GM12878 (cell line): ENCODE measurements around the gene MLLT3. TPM values are rescaled to one million over a fixed set of nuclear protein-coding genes. Genes with fewer than 3 reads are reported as not detected.

Source experiments
- ATAC-seq: fragments of 200-7000 bp; cut with Tn5 transposase; 3 replicates; pipeline ENCODE4 v1.9.1; 2020; ENCODE audit warnings: mild to moderate bottlenecking, moderate library complexity
- BruUV-seq: library from RNA; stranded (reverse); fragments of 400-500 nt; replicated peaks from 2 replicates; lab custom pipeline; 2021; lab: Mats Ljungman, UMichigan
- CTCF ChIA-PET: fragments of 300-600 bp; sonication (Branson Sonifier 250); formaldehyde crosslinking; extraction: SDS; loops from one replicate; lab custom pipeline; 2021; ENCODE audit warnings: inconsistent platforms; lab: Yijun Ruan, JAX
- POLR2A ChIA-PET: fragments of 350-600 bp; formaldehyde crosslinking; extraction: SDS; loops from one replicate; lab custom pipeline; 2021; ENCODE audit warnings: inconsistent platforms; lab: Charles Lee
- RAD21 ChIA-PET: fragments of 300-600 bp; sonication (Branson Sonifier 250); formaldehyde crosslinking; loops from one replicate; lab custom pipeline; 2023; ENCODE audit warnings: antibody characterized with exemption; ENCODE audit not compliant: unreplicated experiment; lab: Charles Lee
- SMC1A ChIA-PET: fragments of 300-600 bp; sonication (Branson Sonifier 250); formaldehyde crosslinking; loops from one replicate; lab custom pipeline; 2023; ENCODE audit not compliant: unreplicated experiment, uncharacterized antibody; lab: Charles Lee
- DNase-seq: peaks from one replicate; pipeline ENCODE4 v3.0.0-alpha.2; 2011; ENCODE audit warnings: low read depth, low spot score
- FAIRE-seq: peaks from 3 replicates; lab custom pipeline; 2011; peaks lifted over from hg19 to GRCh38; lab: Jason Lieb, UNC
- H2AFZ ChIP-seq: 2 replicates; pipeline ENCODE4 v1.6.0; 2011; ENCODE audit warnings: low read depth, low read length, control low read depth; ENCODE audit not compliant: control insufficient read depth
- H3K27ac ChIP-seq: 2 replicates; pipeline ENCODE4 v1.5.1; 2011; ENCODE audit warnings: control low read depth; ENCODE audit not compliant: control insufficient read depth, insufficient read depth
- H3K27me3 ChIP-seq, 2 experiments: replicated peaks in 1 of 2; 2 replicates each; pipeline versions ENCODE4 v1.6.0 to v1.6.1; 2011; ENCODE audit warnings: low read length in 1 of 2; ENCODE audit not compliant: control insufficient read depth in 2 of 2, insufficient read depth in 2 of 2
- H3K36me3 ChIP-seq, 2 experiments: 2 replicates each; pipeline ENCODE4 v1.5.1; 2011; ENCODE audit warnings: low read length in 1 of 2; ENCODE audit not compliant: control insufficient read depth in 2 of 2, insufficient read depth in 2 of 2
- H3K4me1 ChIP-seq: 2 replicates; pipeline ENCODE4 v1.6.1; 2011; ENCODE audit warnings: mild to moderate bottlenecking, low read length, moderate library complexity, mixed read lengths; ENCODE audit not compliant: control insufficient read depth, insufficient read depth
- H3K4me2 ChIP-seq: 2 replicates; pipeline ENCODE4 v1.6.0; 2011; ENCODE audit warnings: control low read depth; ENCODE audit not compliant: control insufficient read depth, insufficient read depth
- H3K4me3 ChIP-seq: fragments of 200-600 bp; sonication (generic); 2 replicates; pipeline ENCODE4 v1.5.1; 2016
- H3K79me2 ChIP-seq: 2 replicates; pipeline ENCODE4 v1.6.0; 2011; ENCODE audit warnings: low read length; ENCODE audit not compliant: control insufficient read depth, insufficient read depth
- H3K9ac ChIP-seq: 2 replicates; pipeline ENCODE4 v1.8.0; 2011; ENCODE audit warnings: low read length, control low read depth, mixed read lengths; ENCODE audit not compliant: control insufficient read depth, insufficient read depth
- H3K9me3 ChIP-seq: replicated peaks from 3 replicates; pipeline ENCODE4 v1.5.1; 2011; ENCODE audit warnings: mild to moderate bottlenecking, low read length; ENCODE audit not compliant: control insufficient read depth, insufficient read depth
- H4K20me1 ChIP-seq: 2 replicates; pipeline ENCODE4 v1.6.0; 2011; ENCODE audit not compliant: control insufficient read depth, insufficient read depth
- CBX3 ChIP-seq: fragments of 200-600 bp; sonication (generic); IDR thresholded peaks from 2 replicates; pipeline ENCODE4 v1.6.1; 2016; ENCODE audit warnings: low read depth, borderline replicate concordance
- CUX1 ChIP-seq: IDR thresholded peaks from 2 replicates; pipeline ENCODE4 v1.6.1; 2012; ENCODE audit warnings: improper control_type of control experiment, low read depth, low read length; ENCODE audit not compliant: insufficient replicate concordance
- E2F8 ChIP-seq: fragments of 450-650 bp; IDR thresholded peaks from 2 replicates; pipeline ENCODE4 v1.6.1; 2018; ENCODE audit warnings: mild to moderate bottlenecking, low read depth, moderate library complexity; ENCODE audit not compliant: partially characterized antibody
- FOS ChIP-seq: IDR thresholded peaks from 3 replicates; pipeline ENCODE4 v1.6.1; 2011; ENCODE audit warnings: borderline replicate concordance; ENCODE audit not compliant: insufficient read length; ENCODE audit errors: extremely low read depth
- NR2F1 ChIP-seq: fragments of 450-650 bp; conservative IDR thresholded peaks from 2 replicates; pipeline ENCODE4 v1.6.1; 2017; ENCODE audit warnings: mild to moderate bottlenecking
- RCOR1 ChIP-seq: conservative IDR thresholded peaks from 2 replicates; pipeline ENCODE4 v1.6.1; 2012; ENCODE audit warnings: low read depth, low read length, improper control_type of control experiment
- SIX5 ChIP-seq: IDR thresholded peaks from 2 replicates; pipeline ENCODE4 v1.6.1; 2011; ENCODE audit warnings: mild to moderate bottlenecking, low read depth, low read length, moderate library complexity; ENCODE audit not compliant: severe bottlenecking
- TCF3 ChIP-seq: IDR thresholded peaks from 2 replicates; pipeline ENCODE4 v1.6.1; 2012; ENCODE audit warnings: low read depth, mild to moderate bottlenecking, low read length, borderline replicate concordance; ENCODE audit not compliant: insufficient read depth
- WRNIP1 ChIP-seq: IDR thresholded peaks from 2 replicates; pipeline ENCODE4 v1.6.1; 2011; ENCODE audit warnings: low read depth, low read length, improper control_type of control experiment, borderline replicate concordance
- ZNF687 ChIP-seq: fragments of 450-650 bp; IDR thresholded peaks from 2 replicates; pipeline ENCODE4 v1.6.1; 2017; ENCODE audit warnings: mild to moderate bottlenecking, moderate library complexity
- WGBS: methylation state at CpG from one replicate; pipeline ENCODE4 v1.1.6; 2016; ENCODE audit warnings: low lambda C conversion rate; ENCODE audit not compliant: insufficient replicate concordance, insufficient coverage; ENCODE audit errors: missing lambda C conversion rate; 5-methylcytosine and 5-hydroxymethylcytosine counted together
- in situ Hi-C: fragments of 300-500 bp; cut with MboI; formaldehyde crosslinking; loops from 9 replicates; pipeline ENCODE4 v1.14.3; 2018; ENCODE audit warnings: mixed read lengths
- intact Hi-C: fragments of 100-400 bp; cut with micrococcal nuclease; formaldehyde crosslinking; loops from one replicate; pipeline ENCODE4 v1.14.2; 2022; ENCODE audit not compliant: unreplicated experiment
- polyA plus RNA-seq, 11 experiments: library from polyadenylated mRNA; depleted of rRNA in 4 of 11; unstranded in 6 of 11; stranded (reverse) in 5 of 11; fragments of >200 nt; fragmentation: Nextera tagmentation in 4 of 11; fragmentation: Illumina TruSeq in 1 of 11; extraction: Ambion mirVana in 4 of 11; extraction: Trizol in 1 of 11; gene quantifications; 1 replicate in 1 of 11; 2 replicates in 10 of 11; pipeline versions ENCODE4 v1.2.1 to v1.2.3, GENCODE V29; 2011 to 2016; ENCODE audit warnings: inconsistent platforms in 2 of 11, missing spikeins in 2 of 11, low read depth in 1 of 11
- total RNA-seq, 4 experiments: library from RNA; depleted of rRNA in 3 of 4; stranded (reverse); fragments of >200 nt in 3 of 4; fragmentation: Illumina TruSeq in 1 of 4; extraction: Trizol in 1 of 4; gene quantifications; 2 replicates each; pipeline versions ENCODE4 v1.2.1 to v1.2.3, GENCODE V29; 2013 to 2021
- TF ChIP-seq, protein P1 (sequence below): IDR thresholded peaks from 2 replicates; pipeline ENCODE4 v1.6.1; 2012; ENCODE audit warnings: low read depth, low read length, improper control_type of control experiment

Gene MLLT3
- total and polyA plus RNA-seq, 10 of the 15 experiments (the other 5 are each of a cell fraction or from before 2014, with no cell fraction given) = 17.7 to 72.3 (median 35.6) TPM

- DNase-seq (no peak), FAIRE-seq (no peak), ATAC-seq (no peak)
- Histone ChIP-seq H3K27ac (no peak overlapping the region), H3K4me3 (no peak overlapping the region), H3K36me3 (no peaks in the 10 kb centered on the region), H2AFZ (no peak overlapping the region), H3K27me3 (no peaks in the 10 kb centered on the region), H3K4me1 (peaks cover 8% of the 10 kb centered on the region), H3K9ac (no peak overlapping the region), H3K4me2 (no peak overlapping the region), H4K20me1 (no peaks in the 10 kb centered on the region), H3K9me3 (no peaks in the 10 kb centered on the region; the same call in 2 of the 3 replicates), H3K79me2 (peaks cover 12% of the 10 kb centered on the region)
- ChIA-PET CTCF (interaction anchor here (0.6 to 1.3 kb wide), 3 partner anchors 27 to 406 kb away, joined by 3 read pairs; no protein-coding TSS in a partner anchor), SMC1A (interaction anchor here (0.6 to 2.3 kb wide), 7 partner anchors 11 to 149 kb away, joined by 3 to 7 read pairs (median 3); no protein-coding TSS in a partner anchor), RAD21 (interaction anchor here (0.6 to 1.5 kb wide), 2 partner anchors 14 to 172 kb away, joined by 3 to 5 read pairs; no protein-coding TSS in a partner anchor), POLR2A (no interaction called here)
- in situ Hi-C loops = no loop called here
- BruUV-seq = no TSS peak
- 100% methylated on average over 1 of the region's 1 CpG for WGBS
- intact Hi-C loops = no loop called here
- TF ChIP-seq FOS = no peak
- no peak for TF ChIP-seq WRNIP1
- TF ChIP-seq SIX5 = no peak
- no peak for TF ChIP-seq E2F8
- TF ChIP-seq CUX1 = no peak
- no peak for TF ChIP-seq RCOR1
- TF ChIP-seq NR2F1 = no peak
- TF ChIP-seq TCF3 = no peak
- TF ChIP-seq ZNF687 = no peak
- TF ChIP-seq, protein P1, sequence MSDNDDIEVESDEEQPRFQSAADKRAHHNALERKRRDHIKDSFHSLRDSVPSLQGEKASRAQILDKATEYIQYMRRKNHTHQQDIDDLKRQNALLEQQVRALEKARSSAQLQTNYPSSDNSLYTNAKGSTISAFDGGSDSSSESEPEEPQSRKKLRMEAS = no peak
- no peak for TF ChIP-seq CBX3
Observed at GRCh38 chr9:20492772-20493171, 129.5 kb downstream of the MLLT3 start.
